Gastroesophageal sphincter (tissue), 3 donors: ENCODE data around the gene SLC25A31.

Experiments used
- CTCF ChIP-seq, 4 experiments: fragments of 200-600 bp in 2 of 4; fragments of 450-650 bp in 2 of 4; sonication (generic) in 1 of 4; IDR thresholded peaks; one replicate each; pipeline ENCODE4 v1.5.1; 2017 to 2019; ENCODE audit warnings: antibody characterized with exemption in 4 of 4, mild to moderate bottlenecking in 2 of 4, moderate library complexity in 2 of 4
- EP300 ChIP-seq: sonication (generic); formaldehyde crosslinking; IDR thresholded peaks from one replicate; pipeline ENCODE4 v1.6.1; 2017; ENCODE audit warnings: antibody characterized with exemption, mild to moderate bottlenecking
- POLR2A ChIP-seq, 2 donors: fragments of 450-650 bp; IDR thresholded peaks; one replicate each; pipeline ENCODE4 v1.6.1; 2017; ENCODE audit warnings: antibody characterized with exemption in 2 of 2, mild to moderate bottlenecking in 2 of 2, moderate library complexity in 1 of 2
- POLR2AphosphoS5 ChIP-seq: sonication (generic); formaldehyde crosslinking; IDR thresholded peaks from one replicate; pipeline ENCODE4 v1.6.1; 2017; ENCODE audit warnings: antibody characterized with exemption

DNA sequence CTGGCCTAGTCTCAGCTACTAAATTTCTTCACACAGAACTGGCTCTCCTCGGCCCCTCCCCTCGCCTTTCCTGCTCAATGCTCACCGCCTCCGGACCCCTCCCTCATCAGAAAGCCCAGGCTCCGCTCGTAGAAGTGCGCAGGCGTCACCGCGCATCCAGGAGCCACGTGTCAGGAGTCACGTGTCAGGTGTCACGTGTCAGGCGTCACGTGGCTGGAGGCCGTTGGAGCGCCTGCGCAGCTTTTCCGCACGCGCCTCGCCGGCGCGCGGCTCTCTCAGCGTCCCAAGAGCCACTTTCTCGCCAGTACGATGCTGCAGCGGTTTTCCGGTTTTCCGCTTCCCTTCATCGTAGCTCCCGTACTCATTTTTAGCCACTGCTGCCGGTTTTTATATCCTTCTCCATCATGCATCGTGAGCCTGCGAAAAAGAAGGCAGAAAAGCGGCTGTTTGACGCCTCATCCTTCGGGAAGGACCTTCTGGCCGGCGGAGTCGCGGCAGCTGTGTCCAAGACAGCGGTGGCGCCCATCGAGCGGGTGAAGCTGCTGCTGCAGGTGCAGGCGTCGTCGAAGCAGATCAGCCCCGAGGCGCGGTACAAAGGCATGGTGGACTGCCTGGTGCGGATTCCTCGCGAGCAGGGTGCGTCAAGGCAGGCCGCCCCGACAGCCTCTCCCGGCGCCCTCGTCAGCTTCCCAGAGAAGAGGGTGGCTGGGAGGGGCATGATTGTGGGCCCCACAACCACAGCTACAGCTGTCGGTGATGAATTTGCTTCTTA, at the start of gene SLC25A31:
- no peak for TF ChIP-seq CTCF (IDR thresholded peaks at IDR 0.05)
- no peak for TF ChIP-seq POLR2AphosphoS5
- no peak for TF ChIP-seq POLR2A (IDR thresholded peaks at IDR 0.05)
- TF ChIP-seq EP300: no peak
